ENCODE data around the gene KDM4D. TPM values are rescaled to one million over a fixed set of nuclear protein-coding genes. Genes with fewer than 3 reads are reported as not detected.

KDM4D gene
- total and polyA plus RNA-seq, 2 of the 8 experiments (the other 6 are each of a cell fraction or from before 2014, with no cell fraction given) = 1.5 to 4.5 TPM

DNA sequence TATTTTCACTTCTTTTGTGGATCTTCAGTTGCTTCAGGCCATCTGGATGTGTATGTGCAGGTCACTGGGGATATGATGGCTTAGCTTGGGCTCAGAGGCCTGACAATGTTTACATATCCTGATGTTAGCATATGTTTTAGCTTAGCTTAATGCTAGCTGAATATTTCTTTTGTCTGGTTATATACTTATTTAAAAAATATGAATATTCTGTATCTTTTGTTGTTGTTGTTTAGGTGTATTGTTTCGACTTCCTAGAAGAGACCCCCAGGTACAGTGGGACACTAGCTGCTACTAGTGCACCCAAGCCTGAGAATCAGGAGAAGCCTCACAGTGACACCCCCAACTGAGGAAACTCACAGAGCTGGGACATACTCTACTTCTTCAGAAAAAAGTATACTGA lies 51.4 kb downstream of the KDM4D start, which contains the start of gene KDM4E (continued):
- TF ChIP-seq, protein P1, sequence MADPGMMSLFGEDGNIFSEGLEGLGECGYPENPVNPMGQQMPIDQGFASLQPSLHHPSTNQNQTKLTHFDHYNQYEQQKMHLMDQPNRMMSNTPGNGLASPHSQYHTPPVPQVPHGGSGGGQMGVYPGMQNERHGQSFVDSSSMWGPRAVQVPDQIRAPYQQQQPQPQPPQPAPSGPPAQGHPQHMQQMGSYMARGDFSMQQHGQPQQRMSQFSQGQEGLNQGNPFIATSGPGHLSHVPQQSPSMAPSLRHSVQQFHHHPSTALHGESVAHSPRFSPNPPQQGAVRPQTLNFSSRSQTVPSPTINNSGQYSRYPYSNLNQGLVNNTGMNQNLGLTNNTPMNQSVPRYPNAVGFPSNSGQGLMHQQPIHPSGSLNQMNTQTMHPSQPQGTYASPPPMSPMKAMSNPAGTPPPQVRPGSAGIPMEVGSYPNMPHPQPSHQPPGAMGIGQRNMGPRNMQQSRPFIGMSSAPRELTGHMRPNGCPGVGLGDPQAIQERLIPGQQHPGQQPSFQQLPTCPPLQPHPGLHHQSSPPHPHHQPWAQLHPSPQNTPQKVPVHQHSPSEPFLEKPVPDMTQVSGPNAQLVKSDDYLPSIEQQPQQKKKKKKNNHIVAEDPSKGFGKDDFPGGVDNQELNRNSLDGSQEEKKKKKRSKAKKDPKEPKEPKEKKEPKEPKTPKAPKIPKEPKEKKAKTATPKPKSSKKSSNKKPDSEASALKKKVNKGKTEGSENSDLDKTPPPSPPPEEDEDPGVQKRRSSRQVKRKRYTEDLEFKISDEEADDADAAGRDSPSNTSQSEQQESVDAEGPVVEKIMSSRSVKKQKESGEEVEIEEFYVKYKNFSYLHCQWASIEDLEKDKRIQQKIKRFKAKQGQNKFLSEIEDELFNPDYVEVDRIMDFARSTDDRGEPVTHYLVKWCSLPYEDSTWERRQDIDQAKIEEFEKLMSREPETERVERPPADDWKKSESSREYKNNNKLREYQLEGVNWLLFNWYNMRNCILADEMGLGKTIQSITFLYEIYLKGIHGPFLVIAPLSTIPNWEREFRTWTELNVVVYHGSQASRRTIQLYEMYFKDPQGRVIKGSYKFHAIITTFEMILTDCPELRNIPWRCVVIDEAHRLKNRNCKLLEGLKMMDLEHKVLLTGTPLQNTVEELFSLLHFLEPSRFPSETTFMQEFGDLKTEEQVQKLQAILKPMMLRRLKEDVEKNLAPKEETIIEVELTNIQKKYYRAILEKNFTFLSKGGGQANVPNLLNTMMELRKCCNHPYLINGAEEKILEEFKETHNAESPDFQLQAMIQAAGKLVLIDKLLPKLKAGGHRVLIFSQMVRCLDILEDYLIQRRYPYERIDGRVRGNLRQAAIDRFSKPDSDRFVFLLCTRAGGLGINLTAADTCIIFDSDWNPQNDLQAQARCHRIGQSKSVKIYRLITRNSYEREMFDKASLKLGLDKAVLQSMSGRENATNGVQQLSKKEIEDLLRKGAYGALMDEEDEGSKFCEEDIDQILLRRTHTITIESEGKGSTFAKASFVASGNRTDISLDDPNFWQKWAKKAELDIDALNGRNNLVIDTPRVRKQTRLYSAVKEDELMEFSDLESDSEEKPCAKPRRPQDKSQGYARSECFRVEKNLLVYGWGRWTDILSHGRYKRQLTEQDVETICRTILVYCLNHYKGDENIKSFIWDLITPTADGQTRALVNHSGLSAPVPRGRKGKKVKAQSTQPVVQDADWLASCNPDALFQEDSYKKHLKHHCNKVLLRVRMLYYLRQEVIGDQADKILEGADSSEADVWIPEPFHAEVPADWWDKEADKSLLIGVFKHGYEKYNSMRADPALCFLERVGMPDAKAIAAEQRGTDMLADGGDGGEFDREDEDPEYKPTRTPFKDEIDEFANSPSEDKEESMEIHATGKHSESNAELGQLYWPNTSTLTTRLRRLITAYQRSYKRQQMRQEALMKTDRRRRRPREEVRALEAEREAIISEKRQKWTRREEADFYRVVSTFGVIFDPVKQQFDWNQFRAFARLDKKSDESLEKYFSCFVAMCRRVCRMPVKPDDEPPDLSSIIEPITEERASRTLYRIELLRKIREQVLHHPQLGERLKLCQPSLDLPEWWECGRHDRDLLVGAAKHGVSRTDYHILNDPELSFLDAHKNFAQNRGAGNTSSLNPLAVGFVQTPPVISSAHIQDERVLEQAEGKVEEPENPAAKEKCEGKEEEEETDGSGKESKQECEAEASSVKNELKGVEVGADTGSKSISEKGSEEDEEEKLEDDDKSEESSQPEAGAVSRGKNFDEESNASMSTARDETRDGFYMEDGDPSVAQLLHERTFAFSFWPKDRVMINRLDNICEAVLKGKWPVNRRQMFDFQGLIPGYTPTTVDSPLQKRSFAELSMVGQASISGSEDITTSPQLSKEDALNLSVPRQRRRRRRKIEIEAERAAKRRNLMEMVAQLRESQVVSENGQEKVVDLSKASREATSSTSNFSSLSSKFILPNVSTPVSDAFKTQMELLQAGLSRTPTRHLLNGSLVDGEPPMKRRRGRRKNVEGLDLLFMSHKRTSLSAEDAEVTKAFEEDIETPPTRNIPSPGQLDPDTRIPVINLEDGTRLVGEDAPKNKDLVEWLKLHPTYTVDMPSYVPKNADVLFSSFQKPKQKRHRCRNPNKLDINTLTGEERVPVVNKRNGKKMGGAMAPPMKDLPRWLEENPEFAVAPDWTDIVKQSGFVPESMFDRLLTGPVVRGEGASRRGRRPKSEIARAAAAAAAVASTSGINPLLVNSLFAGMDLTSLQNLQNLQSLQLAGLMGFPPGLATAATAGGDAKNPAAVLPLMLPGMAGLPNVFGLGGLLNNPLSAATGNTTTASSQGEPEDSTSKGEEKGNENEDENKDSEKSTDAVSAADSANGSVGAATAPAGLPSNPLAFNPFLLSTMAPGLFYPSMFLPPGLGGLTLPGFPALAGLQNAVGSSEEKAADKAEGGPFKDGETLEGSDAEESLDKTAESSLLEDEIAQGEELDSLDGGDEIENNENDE (IDR thresholded peaks at IDR 0.05; ENCODE audit: insufficient replicate concordance, low read length) = no peak
- TF ChIP-seq EGR1 (IDR thresholded peaks at IDR 0.05; ENCODE audit: borderline replicate concordance, low read depth, low read length) = no peak
- no peak for TF ChIP-seq YY1 (IDR thresholded peaks at IDR 0.05; ENCODE audit: low read depth, low read length)
- TF ChIP-seq RFX5 (IDR thresholded peaks at IDR 0.05; ENCODE audit: borderline replicate concordance, low read depth, low read length) = no peak
- no peak for TF ChIP-seq SP4 (IDR thresholded peaks at IDR 0.05; ENCODE audit: low read length)
- no peak for TF ChIP-seq SP2 (IDR thresholded peaks at IDR 0.05; ENCODE audit: low read length)
- TF ChIP-seq EZH2 (IDR thresholded peaks at IDR 0.05; ENCODE audit: low read depth, low read length, severe bottlenecking) = no peak
- TF ChIP-seq, protein P2, sequence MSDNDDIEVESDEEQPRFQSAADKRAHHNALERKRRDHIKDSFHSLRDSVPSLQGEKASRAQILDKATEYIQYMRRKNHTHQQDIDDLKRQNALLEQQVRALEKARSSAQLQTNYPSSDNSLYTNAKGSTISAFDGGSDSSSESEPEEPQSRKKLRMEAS (IDR thresholded peaks at IDR 0.05) = no peak
- no peak for TF ChIP-seq ZNF274 (IDR thresholded peaks at IDR 0.05; ENCODE audit: borderline replicate concordance, extremely low read depth, low read length)

Data from H1 (cell line).